ENCODE results near the gene CD2AP.

- TF ChIP-seq POLR2AphosphoS5 (IDR thresholded peaks at IDR 0.05; ENCODE audit: insufficient read depth in 1 of 2, low read depth in 1 of 2), result no peak
- TF ChIP-seq, protein P1, sequence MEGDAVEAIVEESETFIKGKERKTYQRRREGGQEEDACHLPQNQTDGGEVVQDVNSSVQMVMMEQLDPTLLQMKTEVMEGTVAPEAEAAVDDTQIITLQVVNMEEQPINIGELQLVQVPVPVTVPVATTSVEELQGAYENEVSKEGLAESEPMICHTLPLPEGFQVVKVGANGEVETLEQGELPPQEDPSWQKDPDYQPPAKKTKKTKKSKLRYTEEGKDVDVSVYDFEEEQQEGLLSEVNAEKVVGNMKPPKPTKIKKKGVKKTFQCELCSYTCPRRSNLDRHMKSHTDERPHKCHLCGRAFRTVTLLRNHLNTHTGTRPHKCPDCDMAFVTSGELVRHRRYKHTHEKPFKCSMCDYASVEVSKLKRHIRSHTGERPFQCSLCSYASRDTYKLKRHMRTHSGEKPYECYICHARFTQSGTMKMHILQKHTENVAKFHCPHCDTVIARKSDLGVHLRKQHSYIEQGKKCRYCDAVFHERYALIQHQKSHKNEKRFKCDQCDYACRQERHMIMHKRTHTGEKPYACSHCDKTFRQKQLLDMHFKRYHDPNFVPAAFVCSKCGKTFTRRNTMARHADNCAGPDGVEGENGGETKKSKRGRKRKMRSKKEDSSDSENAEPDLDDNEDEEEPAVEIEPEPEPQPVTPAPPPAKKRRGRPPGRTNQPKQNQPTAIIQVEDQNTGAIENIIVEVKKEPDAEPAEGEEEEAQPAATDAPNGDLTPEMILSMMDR (IDR thresholded peaks at IDR 0.05), result no peak
- TF ChIP-seq POLR2A (IDR thresholded peaks at IDR 0.05), result no peak
Measured at GRCh38 chr6:47471911-47472310, 5.7 kb upstream of the CD2AP start.

Measured in vagina (tissue), 2 donors.